B cell (primary cell): ENCODE results near the gene STARD9.

Experiments
- EZH2 ChIP-seq: IDR thresholded peaks from 2 replicates; pipeline ENCODE4 v1.6.1; 2012; ENCODE audit warnings: borderline replicate concordance, low read depth, mild to moderate bottlenecking, moderate library complexity, low read length; ENCODE audit not compliant: insufficient read depth, poor library complexity, severe bottlenecking
- TF ChIP-seq, protein P1 (sequence below): fragments of 200-600 bp; IDR thresholded peaks from one replicate; pipeline ENCODE4 v1.8.0; 2022; ENCODE audit warnings: antibody characterized with exemption, mild to moderate bottlenecking

- TF ChIP-seq, protein P1, sequence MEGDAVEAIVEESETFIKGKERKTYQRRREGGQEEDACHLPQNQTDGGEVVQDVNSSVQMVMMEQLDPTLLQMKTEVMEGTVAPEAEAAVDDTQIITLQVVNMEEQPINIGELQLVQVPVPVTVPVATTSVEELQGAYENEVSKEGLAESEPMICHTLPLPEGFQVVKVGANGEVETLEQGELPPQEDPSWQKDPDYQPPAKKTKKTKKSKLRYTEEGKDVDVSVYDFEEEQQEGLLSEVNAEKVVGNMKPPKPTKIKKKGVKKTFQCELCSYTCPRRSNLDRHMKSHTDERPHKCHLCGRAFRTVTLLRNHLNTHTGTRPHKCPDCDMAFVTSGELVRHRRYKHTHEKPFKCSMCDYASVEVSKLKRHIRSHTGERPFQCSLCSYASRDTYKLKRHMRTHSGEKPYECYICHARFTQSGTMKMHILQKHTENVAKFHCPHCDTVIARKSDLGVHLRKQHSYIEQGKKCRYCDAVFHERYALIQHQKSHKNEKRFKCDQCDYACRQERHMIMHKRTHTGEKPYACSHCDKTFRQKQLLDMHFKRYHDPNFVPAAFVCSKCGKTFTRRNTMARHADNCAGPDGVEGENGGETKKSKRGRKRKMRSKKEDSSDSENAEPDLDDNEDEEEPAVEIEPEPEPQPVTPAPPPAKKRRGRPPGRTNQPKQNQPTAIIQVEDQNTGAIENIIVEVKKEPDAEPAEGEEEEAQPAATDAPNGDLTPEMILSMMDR = no peak
- TF ChIP-seq EZH2 = no peak
Measured at GRCh38 chr15:42710662-42711061, 135.3 kb downstream of the STARD9 start.
